K562 (cell line): ENCODE results near the gene PMPCA. TPM values are rescaled to one million over a fixed set of nuclear protein-coding genes. Genes with fewer than 3 reads are reported as not detected.

Experiments
- ATAC-seq: fragments of 200-7000 bp; cut with Tn5 transposase; 3 replicates; pipeline ENCODE4 v1.9.1; 2020; ENCODE audit warnings: moderate library complexity
- BruUV-seq: library from RNA; stranded (reverse); fragments of 400-500 nt; replicated peaks from 2 replicates; lab custom pipeline; 2021; lab: Mats Ljungman, UMichigan
- CTCF ChIA-PET: fragments of 300-600 bp; formaldehyde crosslinking; extraction: SDS; loops from one replicate; lab custom pipeline; 2021; ENCODE audit warnings: low intra/inter-chr PET ratio; lab: Yijun Ruan, JAX
- POLR2A ChIA-PET: fragments of 300-600, 350-650 bp; sonication (Branson Sonifier 250); formaldehyde crosslinking; extraction: SDS; loops from one replicate; lab custom pipeline; 2021; ENCODE audit warnings: antibody characterized with exemption, inconsistent platforms; lab: Yijun Ruan, JAX
- DNase-seq, 4 experiments: peaks; one replicate each; pipeline versions ENCODE4 v3.0.0 to v3.0.0-alpha.2; 2011 to 2018; ENCODE audit warnings: low spot score in 3 of 4, mixed read lengths in 3 of 4; ENCODE audit errors: extremely low read depth in 1 of 4
- FAIRE-seq: peaks from 2 replicates; lab custom pipeline; 2011; peaks lifted over from hg19 to GRCh38; lab: Jason Lieb, UNC
- H2AFZ ChIP-seq: 2 replicates; pipeline ENCODE4 v1.6.0; 2011; ENCODE audit warnings: low read depth, low read length, control low read depth, inconsistent platforms
- H3K27ac ChIP-seq: fragments of 200-600 bp; 3 replicates; pipeline ENCODE4 v1.8.0; 2011; ENCODE audit warnings: low read depth, mild to moderate bottlenecking, control low read depth, inconsistent platforms, low read length, moderate library complexity, mixed read lengths; ENCODE audit errors: extremely low read depth
- H3K27me3 ChIP-seq, 2 experiments: fragments of 300-600 bp in 1 of 2; 2 replicates in 1 of 2; 3 replicates in 1 of 2; pipeline versions ENCODE4 v1.6.0 to v1.8.0; 2011; ENCODE audit warnings: inconsistent platforms in 2 of 2, low read length in 2 of 2, mild to moderate bottlenecking in 1 of 2, mixed read lengths in 1 of 2, moderate library complexity in 1 of 2; ENCODE audit not compliant: control insufficient read depth in 2 of 2, insufficient read depth in 2 of 2
- H3K36me3 ChIP-seq: fragments of 300-600 bp; 3 replicates; pipeline ENCODE4 v1.8.0; 2011; ENCODE audit warnings: mild to moderate bottlenecking, low read length, inconsistent platforms; ENCODE audit not compliant: control insufficient read depth, insufficient read depth
- H3K4me1 ChIP-seq, 2 experiments: fragments of 200-600 bp in 1 of 2; replicated peaks in 1 of 2; 2 replicates in 1 of 2; 3 replicates in 1 of 2; pipeline versions ENCODE4 v1.5.1 to v1.8.0; 2011; ENCODE audit warnings: inconsistent platforms in 2 of 2, low read length in 2 of 2, mild to moderate bottlenecking in 1 of 2, mixed read lengths in 1 of 2, moderate library complexity in 1 of 2; ENCODE audit not compliant: control insufficient read depth in 2 of 2, insufficient read depth in 2 of 2
- H3K4me2 ChIP-seq: 2 replicates; pipeline ENCODE4 v1.6.1; 2011; ENCODE audit warnings: low read length, control low read depth, inconsistent platforms, mixed read lengths; ENCODE audit not compliant: insufficient read depth
- H3K4me3 ChIP-seq: fragments of 200-600 bp; sonication (generic), shearing (Covaris generic); 2 replicates; pipeline ENCODE4 v1.5.1; 2016; ENCODE audit warnings: control low read depth, inconsistent platforms
- H3K79me2 ChIP-seq: fragments of 200-600 bp; 3 replicates; pipeline ENCODE4 v1.8.0; 2011; ENCODE audit warnings: low read length, inconsistent platforms; ENCODE audit not compliant: control insufficient read depth, insufficient read depth
- H3K9ac ChIP-seq, 2 experiments: 2 replicates each; pipeline versions ENCODE4 v1.6.0 to v1.6.1; 2011; ENCODE audit warnings: low read depth in 2 of 2, low read length in 2 of 2, control low read depth in 1 of 2, inconsistent platforms in 1 of 2, mild to moderate bottlenecking in 1 of 2, mixed read lengths in 1 of 2; ENCODE audit not compliant: insufficient read depth in 1 of 2
- H3K9me1 ChIP-seq: one replicate; pipeline ENCODE4 v1.6.0; 2011; ENCODE audit warnings: inconsistent platforms, mild to moderate bottlenecking, low read length, moderate library complexity; ENCODE audit not compliant: control insufficient read depth, insufficient read depth
- H3K9me3 ChIP-seq: replicated peaks from 2 replicates; pipeline ENCODE4 v1.5.1; 2011; ENCODE audit warnings: low read depth, low read length, inconsistent platforms; ENCODE audit not compliant: control insufficient read depth, insufficient read depth
- H4K20me1 ChIP-seq: replicated peaks from 2 replicates; pipeline ENCODE4 v1.6.1; 2011; ENCODE audit warnings: low read length, inconsistent platforms, mixed read lengths; ENCODE audit not compliant: control insufficient read depth, insufficient read depth
- FOXK1 ChIP-seq: sonication (generic); formaldehyde crosslinking; IDR thresholded peaks from 2 replicates; pipeline ENCODE4 v1.8.0; 2022; ENCODE audit warnings: missing genetic modification reagents, mild to moderate bottlenecking, borderline replicate concordance
- RBFOX2 ChIP-seq: fragments of 200-400 bp; formaldehyde crosslinking; IDR thresholded peaks from 2 replicates; pipeline ENCODE4 v1.6.1; 2017; ENCODE audit warnings: low read depth, mild to moderate bottlenecking, low read length, moderate library complexity
- WGBS: fragments of 100-300 bp; shearing (Covaris generic); methylation state at CpG from one replicate; pipeline ENCODE4 v1.1.6; 2016; ENCODE audit warnings: low coverage, mixed read lengths; ENCODE audit not compliant: insufficient coverage; ENCODE audit errors: missing lambda C conversion rate; 5-methylcytosine and 5-hydroxymethylcytosine counted together
- in situ Hi-C: fragments of 300-500 bp; cut with MboI; formaldehyde crosslinking; loops from 4 replicates; pipeline ENCODE4 v1.15.0; 2018; ENCODE audit warnings: inconsistent platforms, mixed read lengths
- intact Hi-C: fragments of 100-400 bp; cut with micrococcal nuclease; formaldehyde crosslinking; loops from 2 replicates; pipeline ENCODE4 v1.14.2; 2022
- polyA plus RNA-seq, 8 experiments: library from polyadenylated mRNA; depleted of rRNA in 4 of 8; stranded (reverse) in 5 of 8; unstranded in 3 of 8; fragments of >200 nt; fragmentation: Nextera tagmentation in 2 of 8; fragmentation: Illumina TruSeq in 1 of 8; extraction: Ambion mirVana in 2 of 8; extraction: Trizol in 1 of 8; gene quantifications; 2 replicates each; pipeline versions ENCODE4 v1.2.1 to v1.2.3, GENCODE V29; 2011 to 2014; ENCODE audit warnings: inconsistent platforms in 1 of 8, missing spikeins in 1 of 8
- total RNA-seq, 7 experiments: library from RNA; depleted of rRNA in 6 of 7; stranded (reverse); fragments of >200 nt in 6 of 7; fragmentation: Illumina TruSeq in 2 of 7; extraction: Trizol in 2 of 7; gene quantifications; 2 replicates each; pipeline versions ENCODE4 v1.2.1 to v1.2.3, GENCODE V29; 2011 to 2021; ENCODE audit warnings: low replicate concordance in 1 of 7

Gene PMPCA
- total and polyA plus RNA-seq, 9 of the 15 experiments (the other 6 are each of a cell fraction or from before 2014, with no cell fraction given) = 23.9 to 143 (median 86.6) TPM

GRCh38 chr9:136391737-136392537, 18.5 kb upstream of the PMPCA start:
- FAIRE-seq = no peak

More at GRCh38 chr9:136391737-136392537, 18.5 kb upstream of the PMPCA start:
- intact Hi-C loops = no loop called here
- peaks cover 0 to 20% of the 10 kb centered on the region in 2 experiments; a peak in 1 of 5 replicates for H3K4me1 ChIP-seq
- H3K4me3 ChIP-seq = no peak overlapping the region
- in situ Hi-C loops = no loop called here
- H3K9me1 ChIP-seq = no peaks in the 10 kb centered on the region
- TF ChIP-seq FOXK1 = no peak
- 0 out of 2 replicates have a peak, but pooled peaks have one; percentile 28 for TF ChIP-seq RBFOX2
- no peak overlapping the region for H3K27ac ChIP-seq
- H3K4me2 ChIP-seq = no peak overlapping the region
- DNase-seq = no peak
- BruUV-seq = no TSS peak
- no peaks in the 10 kb centered on the region for H3K79me2 ChIP-seq
- POLR2A ChIA-PET = interaction anchor here (0.6 to 3.3 kb wide), 4 partner anchors 17 to 254 kb away, joined by 3 to 8 read pairs (median 4); partner anchors contain the start of genes CARD9, ENTR1 and PMPCA
- H3K36me3 ChIP-seq = peaks cover 96% of the 10 kb centered on the region; the same call in 2 of the 3 replicates
- no peak for ATAC-seq
- CTCF ChIA-PET = no interaction called here
- H3K9me3 ChIP-seq = no peaks in the 10 kb centered on the region
- no peaks in the 10 kb centered on the region for H4K20me1 ChIP-seq
- WGBS = 94% methylated on average over 21 of the region's 28 CpGs
- no peaks in the 10 kb centered on the region for H3K27me3 ChIP-seq
- peak overlapping the region in 1 of 2 experiments; percentile 50; a peak in 1 of 4 replicates for H3K9ac ChIP-seq
- no peak overlapping the region for H2AFZ ChIP-seq
